ENCODE measurements around the gene GPN2. TPM values are rescaled to one million over a fixed set of nuclear protein-coding genes. Genes with fewer than 3 reads are reported as not detected.

The GPN2 gene
- polyA plus RNA-seq, 1 donor (not counting 4 experiments of a cell fraction or from before 2014, with no cell fraction given): 31.9 TPM

DNA sequence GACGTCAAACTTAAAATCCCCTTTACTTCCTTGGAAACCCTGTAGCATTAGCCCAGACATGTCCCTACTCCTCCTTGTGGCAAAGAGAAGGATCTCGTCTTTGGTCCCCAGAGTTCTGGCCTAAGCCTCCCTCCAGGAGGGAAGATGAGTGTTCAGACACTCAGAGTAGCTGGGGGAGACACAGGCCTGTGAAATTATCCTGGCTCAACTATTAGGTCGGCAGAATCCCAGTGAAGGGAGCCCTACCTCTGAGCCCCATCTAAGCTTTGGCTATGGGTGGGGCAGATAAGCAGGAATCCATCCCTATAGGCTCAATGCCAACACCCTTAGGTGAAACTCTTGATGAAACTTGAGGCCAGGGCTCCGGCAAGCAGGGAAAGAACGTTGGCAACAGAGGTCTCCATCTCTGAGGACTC lies 28.8 kb downstream of the GPN2 start:
- DNase-seq (ENCODE audit: low read depth, low spot score): no peak
- Histone ChIP-seq H3K4me3 (ENCODE audit: control insufficient read depth in 2 of 3, extremely low read depth in 1 of 3, insufficient read depth in 2 of 3, low read depth in 1 of 3, low read length in 3 of 3) (peak overlapping the region in 1 of 3 experiments; percentile 70), H3K4me2 (ENCODE audit: control insufficient read depth, extremely low read depth, insufficient read depth, low read depth, low read length) (peak overlapping the region; percentile 99)

DNA sequence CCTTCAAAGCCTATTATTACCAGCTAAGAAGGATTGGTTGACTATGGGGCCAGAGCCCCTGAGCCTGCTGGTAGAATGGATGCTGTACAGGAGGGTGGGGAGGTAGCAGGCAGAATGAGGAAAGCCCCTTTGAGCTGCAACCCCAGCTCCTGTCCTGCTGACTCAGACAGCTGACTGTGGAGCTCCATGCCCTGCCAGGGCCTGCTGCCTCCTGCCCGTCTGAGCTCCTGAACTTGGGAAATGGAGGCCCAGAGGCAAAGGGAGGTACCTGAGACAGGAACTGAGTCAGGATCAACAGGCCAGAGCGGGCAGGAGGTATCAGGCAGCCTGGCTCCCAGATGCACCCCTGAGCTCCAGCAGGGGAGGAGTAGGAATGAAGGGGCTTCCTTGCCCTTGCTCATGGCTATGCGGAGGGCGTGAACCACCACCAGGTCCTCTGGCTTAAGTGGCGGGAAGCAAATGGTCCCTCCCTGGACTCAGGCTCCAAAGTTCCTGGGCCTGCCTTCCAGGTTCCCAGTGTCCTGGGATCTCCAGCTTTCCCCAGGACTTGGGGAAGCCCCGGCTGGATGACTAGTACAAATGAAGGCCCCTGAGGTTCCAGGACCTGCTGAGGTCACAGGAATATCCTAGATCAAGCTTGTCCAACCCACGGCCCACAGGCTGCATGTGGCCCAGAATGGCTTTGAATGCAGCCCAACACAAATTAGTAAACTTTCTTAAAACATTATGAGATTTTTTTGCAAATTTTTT lies 31.0 kb downstream of the GPN2 start:
- H3K9me1 ChIP-seq (ENCODE audit: control insufficient read depth, extremely low read depth, insufficient read depth, low read length): no peaks in the 10 kb centered on the region
- H2AFZ ChIP-seq (ENCODE audit: control insufficient read depth, low read length): no peak overlapping the region
- H3K9ac ChIP-seq (ENCODE audit: control insufficient read depth, extremely low read depth, insufficient read depth, low read length): peak overlapping the region; percentile 93
- peaks cover 2% of the 10 kb centered on the region for H3K9me3 ChIP-seq (ENCODE audit: control insufficient read depth, low read depth, low read length)
- TF ChIP-seq, protein P1, sequence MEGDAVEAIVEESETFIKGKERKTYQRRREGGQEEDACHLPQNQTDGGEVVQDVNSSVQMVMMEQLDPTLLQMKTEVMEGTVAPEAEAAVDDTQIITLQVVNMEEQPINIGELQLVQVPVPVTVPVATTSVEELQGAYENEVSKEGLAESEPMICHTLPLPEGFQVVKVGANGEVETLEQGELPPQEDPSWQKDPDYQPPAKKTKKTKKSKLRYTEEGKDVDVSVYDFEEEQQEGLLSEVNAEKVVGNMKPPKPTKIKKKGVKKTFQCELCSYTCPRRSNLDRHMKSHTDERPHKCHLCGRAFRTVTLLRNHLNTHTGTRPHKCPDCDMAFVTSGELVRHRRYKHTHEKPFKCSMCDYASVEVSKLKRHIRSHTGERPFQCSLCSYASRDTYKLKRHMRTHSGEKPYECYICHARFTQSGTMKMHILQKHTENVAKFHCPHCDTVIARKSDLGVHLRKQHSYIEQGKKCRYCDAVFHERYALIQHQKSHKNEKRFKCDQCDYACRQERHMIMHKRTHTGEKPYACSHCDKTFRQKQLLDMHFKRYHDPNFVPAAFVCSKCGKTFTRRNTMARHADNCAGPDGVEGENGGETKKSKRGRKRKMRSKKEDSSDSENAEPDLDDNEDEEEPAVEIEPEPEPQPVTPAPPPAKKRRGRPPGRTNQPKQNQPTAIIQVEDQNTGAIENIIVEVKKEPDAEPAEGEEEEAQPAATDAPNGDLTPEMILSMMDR (optimal IDR thresholded peaks at IDR 0.05 in 1 of 3, IDR thresholded peaks at IDR 0.05 in 1 of 3, conservative IDR thresholded peaks at IDR 0.05 in 1 of 3; ENCODE audit: extremely low read depth in 1 of 3, insufficient read depth in 2 of 3, low read length in 3 of 3): no peak
- TF ChIP-seq EZH2 (IDR thresholded peaks at IDR 0.05; ENCODE audit: low read length): no peak
- peak overlapping the region; percentile 100 for H3K27ac ChIP-seq (ENCODE audit: control insufficient read depth, insufficient read depth, low read length)
- DNase-seq (ENCODE audit: low read depth, low spot score) (peak; percentile 99), FAIRE-seq (peak; percentile 96)
- peaks cover 10% of the 10 kb centered on the region for H3K79me2 ChIP-seq (ENCODE audit: control insufficient read depth, insufficient read depth, low read length)
- H4K20me1 ChIP-seq (ENCODE audit: control insufficient read depth, extremely low read depth, insufficient read depth, low read length): peaks cover 4% of the 10 kb centered on the region
- peaks cover 85% of the 10 kb centered on the region for H3K4me1 ChIP-seq (ENCODE audit: control insufficient read depth, extremely low read depth, insufficient read depth, low read length)
- H3K4me2 ChIP-seq (ENCODE audit: control insufficient read depth, extremely low read depth, insufficient read depth, low read depth, low read length): peak overlapping the region; percentile 76
- H3K36me3 ChIP-seq (ENCODE audit: control insufficient read depth in 2 of 2, extremely low read depth in 1 of 2, insufficient read depth in 2 of 2, low read length in 2 of 2): peaks cover 1 to 15% of the 10 kb centered on the region in 2 experiments
- dilution Hi-C loops (cut with MboI; ENCODE audit: extremely low pct_ligation_motif_present, low sequenced_read_pairs): no loop called here
- peak overlapping the region in 2 of 3 experiments; percentile 27 to 42 for H3K4me3 ChIP-seq (ENCODE audit: control insufficient read depth in 2 of 3, extremely low read depth in 1 of 3, insufficient read depth in 2 of 3, low read depth in 1 of 3, low read length in 3 of 3)
- H3K27me3 ChIP-seq (ENCODE audit: control insufficient read depth, extremely low read depth, insufficient read depth, low read length): no peaks in the 10 kb centered on the region

More for the DNA sequence above, 28.8 kb downstream of the GPN2 start:
- dilution Hi-C loops (cut with MboI; ENCODE audit: extremely low pct_ligation_motif_present, low sequenced_read_pairs): no loop called here
- Histone ChIP-seq H3K36me3 (ENCODE audit: control insufficient read depth in 2 of 2, extremely low read depth in 1 of 2, insufficient read depth in 2 of 2, low read length in 2 of 2) (peaks cover 1 to 5% of the 10 kb centered on the region in 2 experiments), H3K79me2 (ENCODE audit: control insufficient read depth, insufficient read depth, low read length) (peaks cover 17% of the 10 kb centered on the region), H3K9ac (ENCODE audit: control insufficient read depth, extremely low read depth, insufficient read depth, low read length) (peak overlapping the region; percentile 99), H3K9me3 (ENCODE audit: control insufficient read depth, low read depth, low read length) (peaks cover 2% of the 10 kb centered on the region), H2AFZ (ENCODE audit: control insufficient read depth, low read length) (no peak overlapping the region), H3K27ac (ENCODE audit: control insufficient read depth, insufficient read depth, low read length) (peak overlapping the region; percentile 100), H3K27me3 (ENCODE audit: control insufficient read depth, extremely low read depth, insufficient read depth, low read length) (no peaks in the 10 kb centered on the region), H3K4me1 (ENCODE audit: control insufficient read depth, extremely low read depth, insufficient read depth, low read length) (peaks cover 70% of the 10 kb centered on the region), H3K9me1 (ENCODE audit: control insufficient read depth, extremely low read depth, insufficient read depth, low read length) (no peaks in the 10 kb centered on the region), H4K20me1 (ENCODE audit: control insufficient read depth, extremely low read depth, insufficient read depth, low read length) (peaks cover 4% of the 10 kb centered on the region)
- FAIRE-seq: peak; percentile 88
- TF ChIP-seq, protein P1 (optimal IDR thresholded peaks at IDR 0.05 in 1 of 3, IDR thresholded peaks at IDR 0.05 in 1 of 3, conservative IDR thresholded peaks at IDR 0.05 in 1 of 3; ENCODE audit: extremely low read depth in 1 of 3, insufficient read depth in 2 of 3, low read length in 3 of 3): peak in 2 of 3 experiments; percentile 33 to 59
- no peak for TF ChIP-seq EZH2 (IDR thresholded peaks at IDR 0.05; ENCODE audit: low read length)

Measured in keratinocyte (primary cell).